Measurements from ENCODE around the gene CUL9.

Gene CUL9

DNA sequence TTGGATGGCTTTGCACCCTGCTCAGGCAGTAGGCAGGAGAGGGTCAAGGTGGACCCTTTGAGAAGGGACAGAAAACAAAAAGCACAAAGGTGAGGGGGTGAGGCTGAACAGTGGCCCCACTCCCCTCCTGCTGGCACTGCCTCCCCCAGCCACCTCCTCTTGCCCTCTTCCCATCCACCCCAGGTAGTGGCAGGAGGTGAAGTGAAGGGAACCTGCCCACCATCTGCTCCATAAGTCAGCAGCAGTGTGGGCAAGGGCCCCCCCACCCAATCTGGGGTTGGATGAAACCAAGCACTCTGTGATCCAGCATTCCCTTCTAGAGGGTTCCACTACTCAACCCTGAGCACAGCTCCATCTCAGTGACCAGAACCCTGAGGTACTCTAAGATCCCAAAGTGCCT is 89.9 kb downstream of the CUL9 start:
- DNase-seq (ENCODE audit: low read depth): no peak

DNA sequence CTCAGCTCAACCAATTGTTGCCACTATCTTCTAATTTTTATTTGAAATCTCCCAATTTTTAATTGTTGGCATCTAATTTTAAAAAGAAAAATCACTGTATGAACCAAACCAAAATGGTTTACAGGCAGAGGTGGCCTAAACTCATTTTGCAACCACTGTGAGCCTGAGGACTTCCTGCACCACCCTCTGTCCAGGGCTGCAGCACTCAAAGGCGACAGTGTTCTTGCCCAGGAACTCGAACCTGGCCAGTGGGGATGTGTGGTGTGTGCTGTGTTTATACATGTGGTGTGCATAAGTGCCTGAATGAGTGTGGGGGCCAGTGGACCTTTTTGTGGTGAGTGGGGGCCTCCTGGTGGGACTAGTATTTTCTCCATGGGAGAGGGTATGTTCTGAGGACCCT is 91.7 kb downstream of the CUL9 start:
- TF ChIP-seq, protein P1, sequence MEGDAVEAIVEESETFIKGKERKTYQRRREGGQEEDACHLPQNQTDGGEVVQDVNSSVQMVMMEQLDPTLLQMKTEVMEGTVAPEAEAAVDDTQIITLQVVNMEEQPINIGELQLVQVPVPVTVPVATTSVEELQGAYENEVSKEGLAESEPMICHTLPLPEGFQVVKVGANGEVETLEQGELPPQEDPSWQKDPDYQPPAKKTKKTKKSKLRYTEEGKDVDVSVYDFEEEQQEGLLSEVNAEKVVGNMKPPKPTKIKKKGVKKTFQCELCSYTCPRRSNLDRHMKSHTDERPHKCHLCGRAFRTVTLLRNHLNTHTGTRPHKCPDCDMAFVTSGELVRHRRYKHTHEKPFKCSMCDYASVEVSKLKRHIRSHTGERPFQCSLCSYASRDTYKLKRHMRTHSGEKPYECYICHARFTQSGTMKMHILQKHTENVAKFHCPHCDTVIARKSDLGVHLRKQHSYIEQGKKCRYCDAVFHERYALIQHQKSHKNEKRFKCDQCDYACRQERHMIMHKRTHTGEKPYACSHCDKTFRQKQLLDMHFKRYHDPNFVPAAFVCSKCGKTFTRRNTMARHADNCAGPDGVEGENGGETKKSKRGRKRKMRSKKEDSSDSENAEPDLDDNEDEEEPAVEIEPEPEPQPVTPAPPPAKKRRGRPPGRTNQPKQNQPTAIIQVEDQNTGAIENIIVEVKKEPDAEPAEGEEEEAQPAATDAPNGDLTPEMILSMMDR (IDR thresholded peaks at IDR 0.05; ENCODE audit: insufficient read depth, low read depth, low read length, missing control alignments): no peak

More for the DNA sequence above, 89.9 kb downstream of the CUL9 start:
- TF ChIP-seq, protein P1 (IDR thresholded peaks at IDR 0.05; ENCODE audit: insufficient read depth, low read depth, low read length, missing control alignments): no peak
- H3K4me3 ChIP-seq (ENCODE audit: low read depth, low read length): no peak overlapping the region

More for the DNA sequence above, 91.7 kb downstream of the CUL9 start:
- peak; percentile 23 for DNase-seq (ENCODE audit: low read depth)
- no peak overlapping the region for H3K4me3 ChIP-seq (ENCODE audit: low read depth, low read length)

Data from GM12865 (cell line).